ENCODE results near the gene USP17L26. TPM values are rescaled to one million over a fixed set of nuclear protein-coding genes. Genes with fewer than 3 reads are reported as not detected.
"Not testable (repeated sequence)": the region's sequence is repeated elsewhere in the genome, so short reads cannot be mapped to it uniquely, and the experiment has no call there.

Gene USP17L26, protein sequence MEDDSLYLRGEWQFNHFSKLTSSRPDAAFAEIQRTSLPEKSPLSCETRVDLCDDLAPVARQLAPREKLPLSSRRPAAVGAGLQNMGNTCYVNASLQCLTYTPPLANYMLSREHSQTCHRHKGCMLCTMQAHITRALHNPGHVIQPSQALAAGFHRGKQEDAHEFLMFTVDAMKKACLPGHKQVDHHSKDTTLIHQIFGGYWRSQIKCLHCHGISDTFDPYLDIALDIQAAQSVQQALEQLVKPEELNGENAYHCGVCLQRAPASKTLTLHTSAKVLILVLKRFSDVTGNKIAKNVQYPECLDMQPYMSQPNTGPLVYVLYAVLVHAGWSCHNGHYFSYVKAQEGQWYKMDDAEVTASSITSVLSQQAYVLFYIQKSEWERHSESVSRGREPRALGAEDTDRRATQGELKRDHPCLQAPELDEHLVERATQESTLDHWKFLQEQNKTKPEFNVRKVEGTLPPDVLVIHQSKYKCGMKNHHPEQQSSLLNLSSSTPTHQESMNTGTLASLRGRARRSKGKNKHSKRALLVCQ
- total RNA-seq, result not detected in 2 replicates
- long read RNA-seq, result 0 reads

DNA sequence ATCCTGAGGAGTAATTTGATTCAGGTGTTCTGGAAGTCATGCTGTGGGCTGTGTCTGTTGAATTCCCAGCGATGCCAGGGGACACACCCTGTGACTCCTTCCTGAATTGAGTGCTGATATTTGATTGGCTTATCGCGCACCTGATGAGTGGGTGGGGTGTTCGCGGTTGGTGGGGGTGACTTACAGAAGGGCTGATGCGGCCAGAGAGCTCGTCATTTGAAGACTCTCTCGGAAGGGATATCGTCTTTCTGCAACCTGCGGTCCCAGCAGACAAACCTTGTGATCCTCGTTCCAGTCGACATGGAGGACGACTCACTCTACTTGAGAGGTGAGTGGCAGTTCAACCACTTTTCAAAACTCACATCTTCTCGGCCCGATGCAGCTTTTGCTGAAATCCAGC is at the start of gene USP17L26:
Gene USP17L26, plus strand, starts transcription at position 301 of the 400 bp plus-strand sequence. Its CDS starts 0 bp downstream, at position 301.
- H3K27me3 Mint-ChIP-seq; H3K9me3 Mint-ChIP-seq (ENCODE audit: low read depth); H3K4me3 Mint-ChIP-seq (ENCODE audit: low read depth); H3K36me3 Mint-ChIP-seq (ENCODE audit: insufficient read depth); H3K27ac Mint-ChIP-seq; H3K4me1 Mint-ChIP-seq (ENCODE audit: low read depth); DNase-seq (ENCODE audit: low spot score, unreplicated experiment): not testable (repeated sequence)

GRCh38 chr4:9324191-9324590 is 10.3 kb upstream of the USP17L26 start:
- not testable (repeated sequence) for DNase-seq (ENCODE audit: low spot score, unreplicated experiment); H3K27ac Mint-ChIP-seq; H3K9me3 Mint-ChIP-seq (ENCODE audit: low read depth); H3K4me1 Mint-ChIP-seq (ENCODE audit: low read depth); H3K27me3 Mint-ChIP-seq; H3K4me3 Mint-ChIP-seq (ENCODE audit: low read depth); H3K36me3 Mint-ChIP-seq (ENCODE audit: insufficient read depth)

- not testable (repeated sequence) for H3K27ac Mint-ChIP-seq; H3K4me3 Mint-ChIP-seq (ENCODE audit: low read depth); H3K4me1 Mint-ChIP-seq (ENCODE audit: low read depth); H3K27me3 Mint-ChIP-seq; H3K36me3 Mint-ChIP-seq (ENCODE audit: insufficient read depth); H3K9me3 Mint-ChIP-seq (ENCODE audit: low read depth); DNase-seq (ENCODE audit: low spot score, unreplicated experiment)
Observed at GRCh38 chr4:9324865-9325264, 9.6 kb upstream of the USP17L26 start, which contains the start of gene USP17L24. Gene USP17L24 (plus strand): TSS chr4:9325165. CDS start chr4:9325165, 0 bp downstream.

DNA sequence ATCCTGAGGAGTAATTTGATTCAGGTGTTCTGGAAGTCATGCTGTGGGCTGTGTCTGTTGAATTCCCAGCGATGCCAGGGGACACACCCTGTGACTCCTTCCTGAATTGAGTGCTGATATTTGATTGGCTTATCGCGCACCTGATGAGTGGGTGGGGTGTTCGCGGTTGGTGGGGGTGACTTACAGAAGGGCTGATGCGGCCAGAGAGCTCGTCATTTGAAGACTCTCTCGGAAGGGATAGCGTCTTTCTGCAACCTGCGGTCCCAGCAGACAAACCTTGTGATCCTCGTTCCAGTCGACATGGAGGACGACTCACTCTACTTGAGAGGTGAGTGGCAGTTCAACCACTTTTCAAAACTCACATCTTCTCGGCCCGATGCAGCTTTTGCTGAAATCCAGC is 4.8 kb upstream of the USP17L26 start, which contains the start of gene USP17L25:
Gene USP17L25, plus strand, starts transcription at position 301 of the 400 bp plus-strand sequence. Its CDS starts 0 bp downstream, at position 301.
- H3K36me3 Mint-ChIP-seq (ENCODE audit: insufficient read depth); DNase-seq (ENCODE audit: low spot score, unreplicated experiment); H3K4me1 Mint-ChIP-seq (ENCODE audit: low read depth); H3K4me3 Mint-ChIP-seq (ENCODE audit: low read depth); H3K9me3 Mint-ChIP-seq (ENCODE audit: low read depth); H3K27me3 Mint-ChIP-seq; H3K27ac Mint-ChIP-seq: not testable (repeated sequence)

DNA sequence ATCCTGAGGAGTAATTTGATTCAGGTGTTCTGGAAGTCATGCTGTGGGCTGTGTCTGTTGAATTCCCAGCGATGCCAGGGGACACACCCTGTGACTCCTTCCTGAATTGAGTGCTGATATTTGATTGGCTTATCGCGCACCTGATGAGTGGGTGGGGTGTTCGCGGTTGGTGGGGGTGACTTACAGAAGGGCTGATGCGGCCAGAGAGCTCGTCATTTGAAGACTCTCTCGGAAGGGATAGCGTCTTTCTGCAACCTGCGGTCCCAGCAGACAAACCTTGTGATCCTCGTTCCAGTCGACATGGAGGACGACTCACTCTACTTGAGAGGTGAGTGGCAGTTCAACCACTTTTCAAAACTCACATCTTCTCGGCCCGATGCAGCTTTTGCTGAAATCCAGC is 4.6 kb downstream of the USP17L26 start, which contains the start of gene USP17L5:
Gene USP17L5, plus strand, starts transcription at position 301 of the 400 bp plus-strand sequence. Its CDS starts 0 bp downstream, at position 301.
- H3K36me3 Mint-ChIP-seq (ENCODE audit: insufficient read depth); H3K27ac Mint-ChIP-seq; H3K4me3 Mint-ChIP-seq (ENCODE audit: low read depth); DNase-seq (ENCODE audit: low spot score, unreplicated experiment); H3K4me1 Mint-ChIP-seq (ENCODE audit: low read depth); H3K27me3 Mint-ChIP-seq; H3K9me3 Mint-ChIP-seq (ENCODE audit: low read depth): not testable (repeated sequence)

- not testable (repeated sequence) for DNase-seq (ENCODE audit: low spot score, unreplicated experiment); H3K27ac Mint-ChIP-seq; H3K4me1 Mint-ChIP-seq (ENCODE audit: low read depth); H3K4me3 Mint-ChIP-seq (ENCODE audit: low read depth); H3K27me3 Mint-ChIP-seq; H3K9me3 Mint-ChIP-seq (ENCODE audit: low read depth); H3K36me3 Mint-ChIP-seq (ENCODE audit: insufficient read depth)
Observed at GRCh38 chr4:9343848-9344247, 9.4 kb downstream of the USP17L26 start, which contains the start of gene USP17L27. Gene USP17L27 (plus strand): TSS chr4:9344148. CDS start chr4:9344148, 0 bp downstream.

- not testable (repeated sequence) for H3K4me3 Mint-ChIP-seq (ENCODE audit: low read depth); H3K9me3 Mint-ChIP-seq (ENCODE audit: low read depth); H3K36me3 Mint-ChIP-seq (ENCODE audit: insufficient read depth); H3K27me3 Mint-ChIP-seq; DNase-seq (ENCODE audit: low spot score, unreplicated experiment); H3K4me1 Mint-ChIP-seq (ENCODE audit: low read depth); H3K27ac Mint-ChIP-seq
Observed at GRCh38 chr4:9348593-9348992, 14.1 kb downstream of the USP17L26 start, which contains the start of gene USP17L28. Gene USP17L28 (plus strand): TSS chr4:9348893. CDS start chr4:9348893, 0 bp downstream.

- H3K4me1 Mint-ChIP-seq (ENCODE audit: low read depth); DNase-seq (ENCODE audit: low spot score, unreplicated experiment); H3K36me3 Mint-ChIP-seq (ENCODE audit: insufficient read depth); H3K4me3 Mint-ChIP-seq (ENCODE audit: low read depth); H3K27ac Mint-ChIP-seq; H3K27me3 Mint-ChIP-seq; H3K9me3 Mint-ChIP-seq (ENCODE audit: low read depth): not testable (repeated sequence)
Observed at GRCh38 chr4:9350866-9351265, 16.4 kb downstream of the USP17L26 start.

- H3K4me3 Mint-ChIP-seq (ENCODE audit: low read depth); H3K27me3 Mint-ChIP-seq; H3K27ac Mint-ChIP-seq; H3K36me3 Mint-ChIP-seq (ENCODE audit: insufficient read depth); H3K4me1 Mint-ChIP-seq (ENCODE audit: low read depth); H3K9me3 Mint-ChIP-seq (ENCODE audit: low read depth); DNase-seq (ENCODE audit: low spot score, unreplicated experiment): not testable (repeated sequence)
Observed at GRCh38 chr4:9353338-9353737, 18.9 kb downstream of the USP17L26 start, which contains the start of gene USP17L29. Gene USP17L29 (plus strand): TSS chr4:9353638. CDS start chr4:9353638, 0 bp downstream.

GRCh38 chr4:9362829-9363228 is 28.4 kb downstream of the USP17L26 start, which contains the start of gene USP17L30:
Gene USP17L30 (plus strand): TSS chr4:9363129. CDS start chr4:9363129, 0 bp downstream.
- not testable (repeated sequence) for H3K27ac Mint-ChIP-seq; H3K4me3 Mint-ChIP-seq (ENCODE audit: low read depth); H3K36me3 Mint-ChIP-seq (ENCODE audit: insufficient read depth); H3K4me1 Mint-ChIP-seq (ENCODE audit: low read depth); H3K9me3 Mint-ChIP-seq (ENCODE audit: low read depth); H3K27me3 Mint-ChIP-seq; DNase-seq (ENCODE audit: low spot score, unreplicated experiment)

DNA sequence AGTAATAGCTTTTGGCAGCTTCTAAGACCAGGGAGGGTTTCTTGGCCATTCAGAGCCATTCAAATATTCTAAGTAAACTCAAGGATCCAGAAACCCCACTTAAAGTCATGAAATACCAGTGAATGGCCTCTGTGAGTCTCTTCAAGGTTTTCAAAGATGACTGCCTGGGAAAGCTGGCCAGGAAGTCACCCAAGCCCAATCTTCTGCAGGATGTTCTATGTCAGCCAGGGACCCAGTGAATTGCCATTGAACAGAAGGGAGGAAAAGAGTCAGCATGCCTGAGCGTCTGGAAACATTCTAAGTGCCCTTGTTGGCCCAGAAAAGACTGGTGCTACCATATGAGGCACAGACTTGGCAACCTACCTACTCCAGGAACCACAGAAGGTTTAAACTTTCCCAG is 45.4 kb downstream of the USP17L26 start:
- not testable (repeated sequence) for H3K9me3 Mint-ChIP-seq (ENCODE audit: low read depth); H3K4me1 Mint-ChIP-seq (ENCODE audit: low read depth); DNase-seq (ENCODE audit: low spot score, unreplicated experiment); H3K27me3 Mint-ChIP-seq; H3K27ac Mint-ChIP-seq; H3K36me3 Mint-ChIP-seq (ENCODE audit: insufficient read depth); H3K4me3 Mint-ChIP-seq (ENCODE audit: low read depth)
